ENCODE data around the gene ARHGAP24.

GRCh38 chr4:85774000-85774399, 299.1 kb downstream of the ARHGAP24 start:
- no peak for TF ChIP-seq YY1 (IDR thresholded peaks at IDR 0.05; ENCODE audit: extremely low read depth, insufficient replicate concordance, low read depth, low read length)
- TF ChIP-seq, protein P1, sequence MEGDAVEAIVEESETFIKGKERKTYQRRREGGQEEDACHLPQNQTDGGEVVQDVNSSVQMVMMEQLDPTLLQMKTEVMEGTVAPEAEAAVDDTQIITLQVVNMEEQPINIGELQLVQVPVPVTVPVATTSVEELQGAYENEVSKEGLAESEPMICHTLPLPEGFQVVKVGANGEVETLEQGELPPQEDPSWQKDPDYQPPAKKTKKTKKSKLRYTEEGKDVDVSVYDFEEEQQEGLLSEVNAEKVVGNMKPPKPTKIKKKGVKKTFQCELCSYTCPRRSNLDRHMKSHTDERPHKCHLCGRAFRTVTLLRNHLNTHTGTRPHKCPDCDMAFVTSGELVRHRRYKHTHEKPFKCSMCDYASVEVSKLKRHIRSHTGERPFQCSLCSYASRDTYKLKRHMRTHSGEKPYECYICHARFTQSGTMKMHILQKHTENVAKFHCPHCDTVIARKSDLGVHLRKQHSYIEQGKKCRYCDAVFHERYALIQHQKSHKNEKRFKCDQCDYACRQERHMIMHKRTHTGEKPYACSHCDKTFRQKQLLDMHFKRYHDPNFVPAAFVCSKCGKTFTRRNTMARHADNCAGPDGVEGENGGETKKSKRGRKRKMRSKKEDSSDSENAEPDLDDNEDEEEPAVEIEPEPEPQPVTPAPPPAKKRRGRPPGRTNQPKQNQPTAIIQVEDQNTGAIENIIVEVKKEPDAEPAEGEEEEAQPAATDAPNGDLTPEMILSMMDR (IDR thresholded peaks at IDR 0.05 in 2 of 3, conservative IDR thresholded peaks at IDR 0.05 in 1 of 3; ENCODE audit: borderline replicate concordance in 1 of 3, insufficient read depth in 1 of 3, low read depth in 2 of 3, low read length in 2 of 3) = no peak
